ENCODE measurements around the gene DIS3. TPM values are rescaled to one million over a fixed set of nuclear protein-coding genes. Genes with fewer than 3 reads are reported as not detected.
"Not testable (repeated sequence)": the region's sequence is repeated elsewhere in the genome, so short reads cannot be mapped to it uniquely, and the experiment has no call there.

Gene DIS3
- total and polyA plus RNA-seq, 10 donors = 9.1 to 33.6 (median 28.0) TPM

DNA sequence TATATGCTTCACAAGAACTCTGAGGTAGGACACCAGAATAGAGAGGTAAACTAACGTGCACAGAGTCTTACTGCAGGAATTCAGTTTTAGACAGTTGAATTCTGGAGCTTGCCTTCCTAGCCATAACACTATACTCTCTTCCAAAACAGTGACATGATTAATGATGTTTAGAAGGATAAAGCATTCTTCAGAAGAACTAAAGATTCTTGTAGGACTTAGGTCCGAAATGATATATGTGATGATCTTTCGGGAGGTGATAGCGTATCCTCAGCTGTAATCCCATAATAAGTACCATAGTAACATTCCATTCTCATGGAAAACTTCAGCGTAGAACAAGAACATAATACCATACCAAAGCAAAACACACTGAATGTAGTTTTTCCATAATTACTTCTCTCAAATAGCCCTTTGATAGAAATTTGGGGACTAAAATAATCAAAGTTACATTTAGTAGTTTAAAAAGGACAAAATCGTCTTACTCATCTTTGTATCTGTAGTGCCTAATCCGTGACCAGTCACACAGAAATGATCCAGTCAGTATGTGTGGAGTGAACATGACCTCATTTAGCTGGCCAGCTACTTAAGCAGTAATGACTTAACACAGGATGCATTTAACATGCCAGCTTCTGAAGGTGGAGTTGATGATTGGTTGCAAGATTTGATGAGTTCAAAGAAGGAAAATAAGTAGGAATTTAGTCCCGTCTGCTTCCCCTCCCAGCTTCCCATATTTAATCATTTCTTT is 38.6 kb upstream of the DIS3 start:
- no peak for DNase-seq
- intact Hi-C loops (cut with DNase I; ENCODE audit: low total_unique reads) = no loop called here
- Histone ChIP-seq H3K4me1 (no peaks in the 10 kb centered on the region), H3K4me3 (no peak overlapping the region), H3K36me3 (peaks cover 3 to 62% (median 13%) of the 10 kb centered on the region in 6 donors), H3K9me3 (no peaks in the 10 kb centered on the region), H3K27me3 (replicated peaks in 1 of 7) (no peaks in the 10 kb centered on the region), H3K27ac (no peak overlapping the region)
- TF ChIP-seq, protein P1, sequence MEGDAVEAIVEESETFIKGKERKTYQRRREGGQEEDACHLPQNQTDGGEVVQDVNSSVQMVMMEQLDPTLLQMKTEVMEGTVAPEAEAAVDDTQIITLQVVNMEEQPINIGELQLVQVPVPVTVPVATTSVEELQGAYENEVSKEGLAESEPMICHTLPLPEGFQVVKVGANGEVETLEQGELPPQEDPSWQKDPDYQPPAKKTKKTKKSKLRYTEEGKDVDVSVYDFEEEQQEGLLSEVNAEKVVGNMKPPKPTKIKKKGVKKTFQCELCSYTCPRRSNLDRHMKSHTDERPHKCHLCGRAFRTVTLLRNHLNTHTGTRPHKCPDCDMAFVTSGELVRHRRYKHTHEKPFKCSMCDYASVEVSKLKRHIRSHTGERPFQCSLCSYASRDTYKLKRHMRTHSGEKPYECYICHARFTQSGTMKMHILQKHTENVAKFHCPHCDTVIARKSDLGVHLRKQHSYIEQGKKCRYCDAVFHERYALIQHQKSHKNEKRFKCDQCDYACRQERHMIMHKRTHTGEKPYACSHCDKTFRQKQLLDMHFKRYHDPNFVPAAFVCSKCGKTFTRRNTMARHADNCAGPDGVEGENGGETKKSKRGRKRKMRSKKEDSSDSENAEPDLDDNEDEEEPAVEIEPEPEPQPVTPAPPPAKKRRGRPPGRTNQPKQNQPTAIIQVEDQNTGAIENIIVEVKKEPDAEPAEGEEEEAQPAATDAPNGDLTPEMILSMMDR (IDR thresholded peaks at IDR 0.05 in 8 of 11, conservative IDR thresholded peaks at IDR 0.05 in 3 of 11) = no peak
- TF ChIP-seq POLR2A (IDR thresholded peaks at IDR 0.05) (no peak), POLR2AphosphoS5 (IDR thresholded peaks at IDR 0.05) (no peak)
- 87 to 95% (median 93%) methylated on average over 8 of the region's 8 CpGs for WGBS, 5 donors

DNA sequence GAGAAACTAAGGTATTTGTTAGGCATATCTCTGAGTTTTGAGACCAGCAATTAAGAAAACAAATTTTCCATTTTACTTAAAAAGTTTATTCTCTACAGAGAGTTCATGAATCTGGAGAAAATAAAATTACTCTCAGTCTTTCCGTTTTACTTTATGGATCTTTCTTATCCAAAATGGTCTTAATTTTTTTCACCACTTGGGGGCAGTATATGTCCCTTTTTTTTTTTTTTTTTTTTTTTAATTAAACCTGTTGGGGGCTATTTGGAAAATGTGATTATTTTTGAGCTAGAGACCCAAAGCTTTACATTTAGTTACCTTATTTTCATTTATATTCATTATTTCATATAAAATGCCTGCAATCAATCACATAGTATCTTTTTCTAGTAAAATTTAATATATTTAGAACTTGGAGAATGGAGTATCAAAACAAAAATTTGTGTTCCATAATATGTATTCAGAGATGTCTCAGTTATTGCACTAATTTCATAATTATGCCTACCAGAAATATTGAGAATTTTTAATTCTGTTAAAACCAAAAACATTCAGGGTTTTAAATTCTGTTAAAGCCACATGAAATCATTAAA is 27.3 kb upstream of the DIS3 start:
- peaks cover 0 to 17% (median 5%) of the 10 kb centered on the region in 6 donors for H3K4me1 ChIP-seq
- no peaks in the 10 kb centered on the region for H3K27me3 ChIP-seq (replicated peaks in 1 of 7)
- 13 to 43% (median 21%) methylated on average over 1 of the region's 1 CpG for WGBS, 5 donors
- H3K36me3 ChIP-seq = peaks cover 0 to 54% (median 3%) of the 10 kb centered on the region in 6 donors
- no peak overlapping the region for H3K4me3 ChIP-seq
- intact Hi-C loops (cut with DNase I; ENCODE audit: low total_unique reads) = loop anchor here (10.0 kb wide), 1 partner anchor 896 kb away; no protein-coding TSS in a partner anchor
- DNase-seq = no peak
- H3K9me3 ChIP-seq = peaks cover 0 to 7% (median 0%) of the 10 kb centered on the region in 8 donors
- no peak overlapping the region for H3K27ac ChIP-seq
- TF ChIP-seq, protein P1 (IDR thresholded peaks at IDR 0.05 in 8 of 11, conservative IDR thresholded peaks at IDR 0.05 in 3 of 11) = peak; percentile 6 to 68 (median 42)
- no peak for TF ChIP-seq POLR2A (IDR thresholded peaks at IDR 0.05)

DNA sequence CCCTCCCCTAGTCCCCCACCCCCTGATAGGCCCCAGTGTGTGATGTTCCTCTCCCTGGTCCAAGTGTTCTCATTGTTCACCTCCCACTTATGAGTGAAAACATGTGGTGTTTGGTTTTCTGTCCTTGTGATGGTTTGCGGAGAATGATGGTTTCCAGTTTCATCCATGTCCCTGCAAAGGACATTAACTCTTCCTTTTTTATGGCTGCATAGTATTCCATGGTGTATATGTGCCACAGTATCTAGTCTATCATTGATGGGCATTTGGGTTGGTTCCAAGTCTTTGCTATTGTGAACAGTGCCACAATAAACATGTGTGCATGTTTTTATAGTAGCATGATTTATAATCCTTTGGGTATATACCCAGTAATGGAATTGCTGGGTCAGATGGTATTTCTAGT is 24.8 kb upstream of the DIS3 start:
- peaks cover 0 to 43% (median 3%) of the 10 kb centered on the region in 6 donors for H3K36me3 ChIP-seq
- not testable (repeated sequence) for DNase-seq
- intact Hi-C loops (cut with DNase I; ENCODE audit: low total_unique reads) = loop anchor here (10.0 kb wide), 1 partner anchor 898 kb away; no protein-coding TSS in a partner anchor

DNA sequence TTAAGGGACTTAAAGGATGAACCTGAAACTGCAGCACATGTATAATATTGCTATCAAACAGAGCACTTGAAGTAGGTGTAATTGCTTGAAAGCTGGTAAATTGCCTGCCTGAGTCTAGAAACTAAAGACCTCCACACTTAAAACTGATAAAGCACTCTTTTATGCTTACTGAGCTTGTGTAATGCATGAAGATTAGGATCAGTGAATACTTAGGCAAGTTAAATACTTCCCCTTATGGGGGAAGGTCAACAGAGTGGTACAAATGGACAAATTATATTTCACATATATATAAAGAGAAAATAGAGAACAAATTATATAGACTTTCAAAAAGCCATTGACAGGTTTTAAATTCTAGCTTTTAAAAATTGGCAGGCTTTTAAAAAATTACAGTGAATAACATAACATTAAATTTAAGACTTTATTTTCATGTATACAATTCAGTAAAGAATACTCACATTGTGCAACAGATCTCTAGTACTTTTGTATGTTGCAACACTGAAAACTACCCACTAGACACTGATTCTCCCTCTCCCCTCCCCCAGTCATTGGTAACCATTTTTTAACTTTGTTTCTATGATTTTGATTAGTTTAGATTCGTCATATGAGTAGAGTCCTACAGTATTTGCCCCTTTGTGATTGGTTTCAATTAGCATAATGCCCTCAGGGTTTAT is 24.1 kb upstream of the DIS3 start:
- no peak for DNase-seq
- Histone ChIP-seq H3K4me1 (peaks cover 0 to 17% (median 5%) of the 10 kb centered on the region in 6 donors), H3K27ac (peak overlapping the region in 2 of 8 donors; percentile 22 to 41), H3K36me3 (peaks cover 0 to 50% (median 3%) of the 10 kb centered on the region in 6 donors), H3K27me3 (replicated peaks in 1 of 7) (no peaks in the 10 kb centered on the region), H3K4me3 (no peak overlapping the region), H3K9me3 (peaks cover 0 to 7% (median 0%) of the 10 kb centered on the region in 8 donors)
- intact Hi-C loops (cut with DNase I; ENCODE audit: low total_unique reads) = loop anchor here (10.0 kb wide), 1 partner anchor 899 kb away; no protein-coding TSS in a partner anchor
- TF ChIP-seq, protein P1 (IDR thresholded peaks at IDR 0.05 in 8 of 11, conservative IDR thresholded peaks at IDR 0.05 in 3 of 11) = no peak
- TF ChIP-seq POLR2AphosphoS5 (IDR thresholded peaks at IDR 0.05) (no peak), POLR2A (IDR thresholded peaks at IDR 0.05) (no peak)
- WGBS, 5 donors = 90 to 100% (median 95%) methylated on average over 1 of the region's 1 CpG

More for the DNA sequence above, 24.8 kb upstream of the DIS3 start:
- not testable (repeated sequence) for H3K27me3 ChIP-seq (replicated peaks in 1 of 7); H3K9me3 ChIP-seq; H3K4me3 ChIP-seq; H3K27ac ChIP-seq
- 96 to 100% (median 100%) methylated on average over 1 of the region's 1 CpG for WGBS, 5 donors
- peaks cover 0 to 17% (median 5%) of the 10 kb centered on the region in 6 donors for H3K4me1 ChIP-seq
